Left ventricle myocardium inferior (tissue), 1 donor: ENCODE measurements around the gene PTPRN2. TPM values are rescaled to one million over a fixed set of nuclear protein-coding genes. Genes with fewer than 3 reads are reported as not detected.
"Not testable (repeated sequence)": the region's sequence is repeated elsewhere in the genome, so short reads cannot be mapped to it uniquely, and the experiment has no call there.

Source experiments
- DNase-seq: peaks from one replicate; pipeline ENCODE4 v3.0.0-alpha.2; 2020
- H3K27ac ChIP-seq: fragments of 200-600 bp; replicated peaks from 2 replicates; pipeline ENCODE4 v1.8.0; 2021
- H3K27me3 ChIP-seq: fragments of 200-600 bp; 2 replicates; pipeline ENCODE4 v1.8.0; 2021; ENCODE audit warnings: low read depth
- H3K36me3 ChIP-seq: fragments of 200-600 bp; 2 replicates; pipeline ENCODE4 v1.8.0; 2021
- H3K4me1 ChIP-seq: fragments of 200-600 bp; 2 replicates; pipeline ENCODE4 v1.8.0; 2021
- H3K4me3 ChIP-seq: fragments of 200-600 bp; 2 replicates; pipeline ENCODE4 v1.8.0; 2021; ENCODE audit warnings: mild to moderate bottlenecking, moderate library complexity
- H3K9me3 ChIP-seq: fragments of 200-600 bp; replicated peaks from 2 replicates; pipeline ENCODE4 v1.8.0; 2021
- intact Hi-C: fragments of 100-400 bp; cut with micrococcal nuclease; formaldehyde crosslinking; loops from one replicate; pipeline ENCODE4 v1.11.0; 2022
- total RNA-seq: library from RNA; stranded (reverse); fragmentation: NEBNext Ultra II Directional; extraction: Animal tissue kit (Norgen Biotek cat#: 25700); gene quantifications from one replicate; pipeline ENCODE4 v1.2.1, GENCODE V29; 2021
- TF ChIP-seq, protein P1 (sequence below): fragments of 200-600 bp; IDR thresholded peaks from 2 replicates; pipeline ENCODE4 v1.8.0; 2021; ENCODE audit warnings: antibody characterized with exemption, mild to moderate bottlenecking, borderline replicate concordance
- donor health status: DM: no; HTN: yes; CAD: no; lungs with severe emphysema.

The PTPRN2 gene
- total RNA-seq, 1 donor from 2014 or later, result 1.3 TPM

DNA sequence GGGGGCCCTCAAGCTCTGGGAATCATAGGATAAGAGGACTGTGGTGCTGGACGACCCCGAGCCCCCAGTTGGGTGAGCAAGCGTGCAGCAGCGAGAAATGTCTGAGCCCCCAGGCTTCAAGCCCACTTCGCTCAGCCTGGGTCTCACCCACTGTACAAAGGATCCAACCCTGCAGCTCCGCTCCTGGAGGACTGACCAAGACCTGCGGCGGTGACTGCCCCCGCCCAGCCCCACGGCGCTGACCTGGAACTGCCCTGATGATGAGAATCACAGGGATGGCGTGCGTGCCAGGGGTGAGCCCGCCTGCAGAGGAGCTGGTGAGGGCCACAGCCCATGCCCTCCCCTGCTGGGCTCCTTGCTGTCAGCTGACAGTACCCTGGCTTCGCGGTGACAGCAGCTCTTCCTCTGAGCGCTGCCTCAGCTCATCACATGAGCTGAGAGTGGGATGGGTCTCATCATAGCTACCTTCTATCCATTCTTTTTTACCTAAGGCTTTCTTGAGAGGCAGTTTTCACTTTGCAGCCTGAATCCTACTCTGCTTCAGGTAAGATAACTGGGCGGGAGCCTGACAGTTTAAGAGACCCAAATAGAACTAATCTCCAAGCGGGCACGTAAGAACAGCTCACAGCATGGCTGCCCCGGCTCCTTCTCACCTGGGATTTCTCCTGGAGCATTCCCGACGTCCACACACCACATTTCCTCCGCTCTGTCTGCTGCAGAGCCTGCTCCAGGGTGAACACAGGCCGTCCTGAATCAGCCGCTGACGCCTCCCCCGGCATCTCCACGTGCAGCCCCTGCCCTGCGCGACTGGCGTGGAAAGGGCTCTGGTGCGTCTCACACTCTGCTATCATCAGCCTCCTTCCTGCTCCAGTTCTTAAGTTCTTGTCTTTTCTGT, 329.9 kb downstream of the PTPRN2 start:
- Histone ChIP-seq H3K4me1 (no peaks in the 10 kb centered on the region), H3K4me3 (no peak overlapping the region), H3K27ac (no peak overlapping the region), H3K36me3 (no peaks in the 10 kb centered on the region), H3K9me3 (no peaks in the 10 kb centered on the region), H3K27me3 (peaks cover 41% of the 10 kb centered on the region)
- no peak for DNase-seq
- intact Hi-C loops, result no loop called here
- TF ChIP-seq, protein P1, sequence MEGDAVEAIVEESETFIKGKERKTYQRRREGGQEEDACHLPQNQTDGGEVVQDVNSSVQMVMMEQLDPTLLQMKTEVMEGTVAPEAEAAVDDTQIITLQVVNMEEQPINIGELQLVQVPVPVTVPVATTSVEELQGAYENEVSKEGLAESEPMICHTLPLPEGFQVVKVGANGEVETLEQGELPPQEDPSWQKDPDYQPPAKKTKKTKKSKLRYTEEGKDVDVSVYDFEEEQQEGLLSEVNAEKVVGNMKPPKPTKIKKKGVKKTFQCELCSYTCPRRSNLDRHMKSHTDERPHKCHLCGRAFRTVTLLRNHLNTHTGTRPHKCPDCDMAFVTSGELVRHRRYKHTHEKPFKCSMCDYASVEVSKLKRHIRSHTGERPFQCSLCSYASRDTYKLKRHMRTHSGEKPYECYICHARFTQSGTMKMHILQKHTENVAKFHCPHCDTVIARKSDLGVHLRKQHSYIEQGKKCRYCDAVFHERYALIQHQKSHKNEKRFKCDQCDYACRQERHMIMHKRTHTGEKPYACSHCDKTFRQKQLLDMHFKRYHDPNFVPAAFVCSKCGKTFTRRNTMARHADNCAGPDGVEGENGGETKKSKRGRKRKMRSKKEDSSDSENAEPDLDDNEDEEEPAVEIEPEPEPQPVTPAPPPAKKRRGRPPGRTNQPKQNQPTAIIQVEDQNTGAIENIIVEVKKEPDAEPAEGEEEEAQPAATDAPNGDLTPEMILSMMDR, result no peak

DNA sequence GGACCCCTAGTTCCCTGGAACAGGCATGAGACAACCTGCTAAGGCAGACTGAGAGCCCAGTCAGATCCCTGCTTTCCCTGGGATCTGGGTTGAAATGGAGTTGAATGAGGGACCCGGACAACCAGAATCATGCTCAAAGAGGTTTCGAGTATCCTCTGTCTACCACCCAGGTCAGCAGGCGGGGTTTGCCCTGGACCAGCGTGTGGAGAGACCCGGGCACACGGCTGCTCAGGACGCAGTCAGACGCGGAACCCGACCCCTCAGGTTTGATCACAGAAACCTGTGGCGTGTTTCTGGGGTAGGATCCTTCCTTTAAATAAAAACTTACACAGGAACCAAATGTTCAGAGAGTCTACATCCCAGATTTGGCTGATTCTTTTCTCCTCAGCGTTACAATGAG, 330.6 kb downstream of the PTPRN2 start:
- H3K27me3 ChIP-seq, result peaks cover 41% of the 10 kb centered on the region
- no peak for DNase-seq
- TF ChIP-seq, protein P1, result no peak

DNA sequence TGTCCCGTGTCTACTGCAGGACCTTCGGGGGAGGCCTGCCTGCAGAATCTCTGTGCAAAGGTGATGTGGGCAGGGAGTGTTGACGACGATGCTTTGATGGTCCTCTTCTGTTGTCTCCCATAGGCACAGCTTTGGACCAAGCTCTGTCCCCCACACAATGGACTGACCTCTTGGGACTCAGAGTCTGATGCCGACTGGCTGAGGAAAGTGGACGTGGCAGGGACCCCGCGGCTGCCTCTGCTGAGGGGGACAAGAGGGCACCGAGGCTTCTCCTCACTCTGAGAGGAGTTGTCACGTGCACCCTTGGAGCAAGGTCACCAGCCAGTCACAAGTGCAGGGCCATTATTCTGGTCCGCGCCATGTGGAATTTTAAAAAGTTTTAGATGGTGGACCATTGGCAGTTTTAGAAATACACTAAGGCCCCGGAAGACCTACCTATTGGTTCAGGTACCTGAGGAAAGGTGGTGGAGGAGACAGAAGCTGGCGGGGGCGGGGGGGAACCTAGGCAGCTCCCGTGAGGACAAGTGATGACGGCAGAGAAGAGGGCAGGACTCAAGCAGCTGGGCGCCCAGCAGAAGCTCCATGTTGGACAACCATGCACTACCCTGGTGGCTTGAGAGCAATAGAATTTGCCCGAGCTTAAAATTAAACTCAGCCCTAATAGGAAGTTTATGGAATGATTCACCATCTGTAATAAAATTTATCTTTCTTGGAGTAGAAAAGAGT, 331.4 kb downstream of the PTPRN2 start:
- Histone ChIP-seq H3K27me3 (peaks cover 41% of the 10 kb centered on the region), H3K4me1 (no peaks in the 10 kb centered on the region), H3K4me3 (no peak overlapping the region), H3K36me3 (no peaks in the 10 kb centered on the region), H3K9me3 (no peaks in the 10 kb centered on the region), H3K27ac (no peak overlapping the region)
- TF ChIP-seq, protein P1, result no peak
- no peak for DNase-seq
- intact Hi-C loops, result no loop called here

More for the DNA sequence above, 330.6 kb downstream of the PTPRN2 start:
- Histone ChIP-seq H3K36me3 (no peaks in the 10 kb centered on the region), H3K9me3 (no peaks in the 10 kb centered on the region), H3K4me1 (no peaks in the 10 kb centered on the region), H3K4me3 (no peak overlapping the region), H3K27ac (no peak overlapping the region)
- intact Hi-C loops, result no loop called here

DNA sequence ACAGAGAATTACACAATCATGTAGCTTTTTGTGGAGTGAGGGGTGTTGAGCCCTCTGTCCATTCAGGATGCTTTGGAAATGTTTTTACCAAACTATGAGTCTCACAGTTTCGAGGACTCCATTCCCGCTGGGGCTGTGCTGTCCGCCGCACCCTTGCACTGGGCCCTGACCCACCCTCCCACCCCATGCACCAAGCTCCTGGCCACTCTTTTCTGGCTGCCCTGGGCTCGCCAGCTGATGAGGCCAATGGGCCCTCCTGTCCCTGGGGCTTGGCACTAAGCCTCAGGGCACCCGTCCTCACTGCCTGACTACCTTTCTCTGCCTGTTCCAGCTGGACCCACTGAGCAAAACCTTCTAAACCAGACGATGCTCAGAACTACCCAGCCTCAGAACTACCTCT, 332.1 kb downstream of the PTPRN2 start:
- H3K4me3 ChIP-seq, result no peak overlapping the region
- no peaks in the 10 kb centered on the region for H3K4me1 ChIP-seq
- DNase-seq, result no peak
- intact Hi-C loops, result no loop called here
- no peaks in the 10 kb centered on the region for H3K9me3 ChIP-seq
- H3K27ac ChIP-seq, result no peak overlapping the region
- TF ChIP-seq, protein P1, result no peak
- peaks cover 34% of the 10 kb centered on the region for H3K27me3 ChIP-seq
- H3K36me3 ChIP-seq, result no peaks in the 10 kb centered on the region

DNA sequence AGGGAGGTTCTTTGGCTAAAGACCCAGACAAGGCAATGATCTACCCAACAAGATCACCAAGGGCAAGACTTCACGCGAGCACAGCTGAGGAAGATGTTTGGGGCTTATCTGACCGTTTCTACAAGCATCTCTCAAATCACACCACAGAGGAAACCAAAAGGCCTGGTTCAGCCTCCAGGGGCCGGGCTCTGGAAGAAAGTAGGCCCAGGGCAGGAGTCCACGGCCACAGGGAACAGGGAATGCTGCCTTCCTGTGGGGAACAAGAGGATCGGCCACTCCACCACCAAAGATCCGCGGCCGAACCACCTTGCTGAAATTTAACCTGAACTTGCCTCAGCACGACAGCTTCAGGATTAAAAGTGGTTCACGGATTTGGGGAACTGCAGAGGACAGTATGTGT, 332.5 kb downstream of the PTPRN2 start:
- DNase-seq, result no peak
- Histone ChIP-seq H3K4me1 (no peaks in the 10 kb centered on the region), H3K36me3 (no peaks in the 10 kb centered on the region), H3K27me3 (peaks cover 30% of the 10 kb centered on the region), H3K4me3 (no peak overlapping the region), H3K9me3 (no peaks in the 10 kb centered on the region), H3K27ac (no peak overlapping the region)
- TF ChIP-seq, protein P1, result no peak
- intact Hi-C loops, result no loop called here

DNA sequence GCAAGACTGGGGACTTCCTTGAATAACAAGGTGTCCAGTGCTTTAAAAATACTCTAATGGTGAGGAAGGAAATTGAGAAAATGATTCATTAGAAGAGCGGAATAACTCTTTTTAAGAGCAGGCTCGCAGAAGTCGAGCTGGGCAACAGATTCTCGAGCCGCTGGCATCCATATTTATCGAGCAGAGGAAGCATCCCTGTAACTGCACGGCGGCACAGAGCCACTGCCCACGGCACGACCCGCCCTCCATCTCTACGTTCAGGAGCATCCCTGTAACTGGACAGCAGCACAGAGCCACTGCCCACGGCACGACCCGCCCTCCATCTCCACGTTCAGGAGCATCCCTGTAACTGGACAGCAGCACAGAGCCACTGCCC, 334.0 kb downstream of the PTPRN2 start:
- intact Hi-C loops, H3K27ac ChIP-seq, DNase-seq, H3K9me3 ChIP-seq, H3K4me1 ChIP-seq, H3K36me3 ChIP-seq: not testable (repeated sequence)
- peaks cover 17% of the 10 kb centered on the region for H3K27me3 ChIP-seq
- peak overlapping the region; percentile 30 for H3K4me3 ChIP-seq
